Endothelial cell of umbilical vein (primary cell): Measurements from ENCODE around the gene FOSL2. TPM values are rescaled to one million over a fixed set of nuclear protein-coding genes. Genes with fewer than 3 reads are reported as not detected.

ENCODE experiments used
- BruUV-seq: library from RNA; stranded (reverse); fragments of 400-500 nt; replicated peaks from 2 replicates; lab custom pipeline; 2021; lab: Mats Ljungman, UMichigan
- CTCF ChIA-PET: fragments of 300-600, 350-600 bp; sonication (Branson Sonifier 250); formaldehyde crosslinking; loops from one replicate; lab custom pipeline; 2021; ENCODE audit warnings: antibody characterized with exemption, inconsistent platforms; lab: Charles Lee
- POLR2A ChIA-PET: fragments of 300-600, 350-600 bp; sonication (Branson Sonifier 250); formaldehyde crosslinking; loops from one replicate; lab custom pipeline; 2021; ENCODE audit warnings: antibody characterized with exemption, inconsistent platforms; lab: Charles Lee
- DNase-seq: peaks from one replicate; pipeline ENCODE4 v3.0.0-alpha.2; 2011; ENCODE audit warnings: low read depth, low spot score
- FAIRE-seq: peaks from 2 replicates; lab custom pipeline; 2011; peaks lifted over from hg19 to GRCh38; lab: Jason Lieb, UNC
- H2AFZ ChIP-seq: 2 replicates; pipeline ENCODE4 v1.6.0; 2012; ENCODE audit warnings: low read depth, low read length, control low read depth, inconsistent platforms
- H3K27ac ChIP-seq: 2 replicates; pipeline ENCODE4 v1.5.1; 2011; ENCODE audit warnings: low read depth, mild to moderate bottlenecking, control low read depth, low read length, moderate library complexity; ENCODE audit not compliant: insufficient read depth
- H3K27me3 ChIP-seq, 2 experiments: 2 replicates each; pipeline versions ENCODE4 v1.6.0 to v1.6.1; 2011; ENCODE audit warnings: low read length in 2 of 2, mixed read lengths in 1 of 2; ENCODE audit not compliant: control insufficient read depth in 2 of 2, insufficient read depth in 2 of 2
- H3K36me3 ChIP-seq, 2 experiments: 2 replicates in 1 of 2; 3 replicates in 1 of 2; pipeline ENCODE4 v1.5.1; 2011; ENCODE audit warnings: low read length in 2 of 2, mild to moderate bottlenecking in 1 of 2, moderate library complexity in 1 of 2; ENCODE audit not compliant: control insufficient read depth in 2 of 2, insufficient read depth in 2 of 2; ENCODE audit errors: extremely low read depth in 1 of 2
- H3K4me1 ChIP-seq: 3 replicates; pipeline ENCODE4 v1.5.1; 2011; ENCODE audit warnings: mild to moderate bottlenecking, low read length; ENCODE audit not compliant: control insufficient read depth, insufficient read depth; ENCODE audit errors: extremely low read depth
- H3K4me2 ChIP-seq: 2 replicates; pipeline ENCODE4 v1.6.1; 2011; ENCODE audit warnings: low read length, control low read depth, mixed read lengths; ENCODE audit not compliant: insufficient read depth
- H3K4me3 ChIP-seq, 3 experiments: fragments of 200-600 bp in 1 of 3; sonication (generic), shearing (Covaris generic) in 1 of 3; replicated peaks in 1 of 3; 2 replicates each; pipeline ENCODE4 v1.5.1; 2011 to 2016; ENCODE audit warnings: control low read depth in 3 of 3, low read length in 3 of 3, mild to moderate bottlenecking in 2 of 3, inconsistent platforms in 1 of 3, low read depth in 1 of 3, moderate library complexity in 1 of 3; ENCODE audit not compliant: insufficient read depth in 1 of 3
- H3K79me2 ChIP-seq: 2 replicates; pipeline ENCODE4 v1.6.0; 2012; ENCODE audit warnings: low read length, inconsistent platforms; ENCODE audit not compliant: control insufficient read depth, insufficient read depth
- H3K9ac ChIP-seq: replicated peaks from 2 replicates; pipeline ENCODE3; 2011; ENCODE audit warnings: low read length, control low read depth; ENCODE audit not compliant: insufficient read depth; ENCODE audit errors: extremely low read depth
- H3K9me1 ChIP-seq: replicated peaks from 3 replicates; pipeline ENCODE4 v1.6.0; 2011; ENCODE audit warnings: mild to moderate bottlenecking, low read length; ENCODE audit not compliant: control insufficient read depth, insufficient read depth; ENCODE audit errors: extremely low read depth
- H3K9me3 ChIP-seq: replicated peaks from 2 replicates; pipeline ENCODE4 v1.5.1; 2012; ENCODE audit warnings: low read length, inconsistent platforms; ENCODE audit not compliant: control insufficient read depth, insufficient read depth
- H4K20me1 ChIP-seq: replicated peaks from 2 replicates; pipeline ENCODE3; 2011; ENCODE audit warnings: mild to moderate bottlenecking, low read length; ENCODE audit not compliant: control insufficient read depth, insufficient read depth; ENCODE audit errors: extremely low read depth
- CTCF ChIP-seq, 2 donors: IDR thresholded peaks; 1 replicate in 1 of 2; 2 replicates in 1 of 2; pipeline ENCODE4 v1.5.1; 2011; ENCODE audit warnings: low read length in 2 of 2, mild to moderate bottlenecking in 2 of 2, moderate library complexity in 2 of 2, control low read depth in 1 of 2, inconsistent platforms in 1 of 2, low read depth in 1 of 2; ENCODE audit not compliant: insufficient read depth in 1 of 2; ENCODE audit errors: extremely low read depth in 1 of 2
- JUN ChIP-seq: IDR thresholded peaks from 2 replicates; pipeline ENCODE4 v1.6.1; 2011; ENCODE audit warnings: borderline replicate concordance, low read depth; ENCODE audit not compliant: insufficient read length, insufficient read depth
- MYC ChIP-seq: IDR thresholded peaks from one replicate; pipeline ENCODE4 v1.6.1; 2011; ENCODE audit warnings: mild to moderate bottlenecking, low read depth, low read length
- POLR2AphosphoS5 ChIP-seq: IDR thresholded peaks from 2 replicates; pipeline ENCODE4 v1.6.1; 2012; ENCODE audit warnings: low read depth, mild to moderate bottlenecking, control low read depth, low read length, moderate library complexity; ENCODE audit not compliant: insufficient read depth
- dilution Hi-C: fragments of 300-500 bp; cut with MboI; formaldehyde crosslinking; loops from one replicate; pipeline ENCODE4 v1.15.0; 2019; ENCODE audit warnings: low sequenced_read_pairs; ENCODE audit not compliant: extremely low pct_ligation_motif_present
- intact Hi-C: fragments of 100-400 bp; cut with micrococcal nuclease; formaldehyde crosslinking; loops from one replicate; pipeline ENCODE4 v1.10.0; 2022
- polyA plus RNA-seq, 4 experiments: library from polyadenylated mRNA; depleted of rRNA in 3 of 4; stranded (reverse) in 3 of 4; unstranded in 1 of 4; fragments of >200 nt; gene quantifications; 2 replicates each; pipeline versions ENCODE4 v1.2.1 to v1.2.3, GENCODE V29; 2011 to 2012; ENCODE audit warnings: missing spikeins in 1 of 4
- total RNA-seq: library from RNA; stranded (reverse); gene quantifications from 2 replicates; pipeline ENCODE4 v1.2.3, GENCODE V29; 2021
- TF ChIP-seq, protein P1 (sequence below): IDR thresholded peaks from 2 replicates; pipeline ENCODE4 v1.6.1; 2011; ENCODE audit not compliant: insufficient read depth, insufficient read length

The FOSL2 gene
- total and polyA plus RNA-seq, 2 donors (not counting 3 experiments of a cell fraction or from before 2014, with no cell fraction given) = 43.9 to 85.3 TPM

DNA sequence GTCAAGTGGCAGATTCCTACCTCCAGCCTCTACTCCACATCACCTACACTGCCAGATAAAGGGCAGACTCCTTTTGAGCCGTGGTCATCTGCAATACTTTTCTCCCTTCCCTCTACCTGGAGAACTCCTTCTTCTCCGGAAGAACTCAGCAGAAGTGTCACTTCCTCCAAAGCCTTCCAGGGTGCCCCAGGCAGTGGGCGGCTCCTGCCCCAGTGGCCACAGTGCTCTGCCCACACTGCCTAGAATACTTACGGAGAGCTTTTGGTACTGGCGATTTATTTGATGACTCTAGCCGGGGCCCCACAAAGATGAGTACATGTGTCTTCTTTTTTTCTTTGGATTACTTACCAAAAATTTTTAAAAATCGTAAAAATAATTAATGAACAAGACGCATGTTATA lies 39.7 kb downstream of the FOSL2 start:
- Histone ChIP-seq H3K4me3 (no peak overlapping the region), H2AFZ (no peak overlapping the region), H3K36me3 (no peaks in the 10 kb centered on the region), H3K9me3 (no peaks in the 10 kb centered on the region), H3K79me2 (no peaks in the 10 kb centered on the region), H3K4me2 (no peak overlapping the region), H3K4me1 (no peaks in the 10 kb centered on the region), H3K9me1 (no peaks in the 10 kb centered on the region), H4K20me1 (no peaks in the 10 kb centered on the region), H3K27me3 (no peaks in the 10 kb centered on the region), H3K27ac (no peak overlapping the region), H3K9ac (no peak overlapping the region)
- FAIRE-seq = no peak
- dilution Hi-C loops = no loop called here
- POLR2A ChIA-PET = no interaction called here
- TF ChIP-seq JUN (no peak), MYC (no peak), POLR2AphosphoS5 (no peak)
- TF ChIP-seq, protein P1, sequence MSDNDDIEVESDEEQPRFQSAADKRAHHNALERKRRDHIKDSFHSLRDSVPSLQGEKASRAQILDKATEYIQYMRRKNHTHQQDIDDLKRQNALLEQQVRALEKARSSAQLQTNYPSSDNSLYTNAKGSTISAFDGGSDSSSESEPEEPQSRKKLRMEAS = no peak
- BruUV-seq = no TSS peak
- CTCF ChIA-PET = no interaction called here
- intact Hi-C loops = no loop called here
- DNase-seq = no peak

GRCh38 chr2:28433215-28433614 lies 40.6 kb downstream of the FOSL2 start:
- no peak for TF ChIP-seq CTCF (IDR thresholded peaks at IDR 0.05; ENCODE audit: extremely low read depth in 1 of 2, insufficient read depth in 1 of 2, low read depth in 1 of 2, low read length in 2 of 2)
- no TSS peak for BruUV-seq
- Histone ChIP-seq H3K4me3 (no peak overlapping the region), H3K9me3 (no peaks in the 10 kb centered on the region), H3K79me2 (no peaks in the 10 kb centered on the region), H2AFZ (no peak overlapping the region), H3K27ac (no peak overlapping the region), H3K4me2 (no peak overlapping the region), H3K36me3 (no peaks in the 10 kb centered on the region), H3K9ac (no peak overlapping the region), H3K9me1 (no peaks in the 10 kb centered on the region), H4K20me1 (no peaks in the 10 kb centered on the region), H3K4me1 (no peaks in the 10 kb centered on the region), H3K27me3 (no peaks in the 10 kb centered on the region)
- intact Hi-C loops (no loop called here), dilution Hi-C loops (no loop called here)
- ChIA-PET POLR2A (no interaction called here), CTCF (no interaction called here)
- no peak for FAIRE-seq
- DNase-seq = no peak
